ENCODE results near the gene BCL2L1.
"Not testable (repeated sequence)": the region's sequence is repeated elsewhere in the genome, so short reads cannot be mapped to it uniquely, and the experiment has no call there.

Gene BCL2L1

GRCh38 chr20:31722257-31723068 lies at the start of gene BCL2L1:
Gene BCL2L1 (minus strand): TSS chr20:31722868. CDS start chr20:31722218, 650 bp downstream.
- Mint-ChIP-seq H3K4me3 (peak within 1 kb of the TSS; percentile 99), H3K27me3 (no peaks in the 10 kb centered on the region), H3K4me1 (peaks cover 25% of the 10 kb centered on the region), H3K27ac (peak within 1 kb of the TSS; percentile 94), H3K36me3 (ENCODE audit: low read depth) (peaks cover 48% of the 10 kb centered on the region), H3K9me3 (no peaks in the 10 kb centered on the region)
- ATAC-seq (peak; percentile 40), DNase-seq (peak; percentile 83)

DNA sequence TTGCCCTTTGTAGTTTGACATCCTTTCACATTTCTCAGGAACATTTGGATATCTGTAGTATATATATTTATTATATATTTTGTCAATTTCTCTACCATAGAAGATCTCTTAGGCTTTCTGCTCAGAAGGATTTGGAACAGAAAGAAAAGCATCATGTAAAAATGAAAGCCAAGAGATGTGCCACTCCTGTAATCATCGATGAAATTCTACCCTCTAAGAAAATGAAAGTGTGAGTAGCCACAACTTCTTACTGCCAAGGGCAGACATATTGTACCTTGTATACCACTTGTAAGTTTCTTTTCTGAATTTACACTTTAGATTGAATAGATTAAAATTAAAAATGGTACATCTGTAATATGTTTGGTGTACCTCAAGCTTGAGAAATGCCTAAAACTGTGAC lies 47.6 kb upstream of the BCL2L1 start:
- Mint-ChIP-seq H3K9me3 (no peaks in the 10 kb centered on the region), H3K4me1 (no peaks in the 10 kb centered on the region), H3K36me3 (ENCODE audit: low read depth) (peaks cover 67% of the 10 kb centered on the region), H3K27ac (no peak overlapping the region), H3K4me3 (no peak overlapping the region), H3K27me3 (no peaks in the 10 kb centered on the region)
- no peak for ATAC-seq
- no peak for DNase-seq

GRCh38 chr20:31769681-31770080 lies 47.0 kb upstream of the BCL2L1 start:
- no peaks in the 10 kb centered on the region for H3K27me3 Mint-ChIP-seq
- ATAC-seq, result no peak
- no peak overlapping the region for H3K4me3 Mint-ChIP-seq
- H3K27ac Mint-ChIP-seq, result no peak overlapping the region
- no peaks in the 10 kb centered on the region for H3K9me3 Mint-ChIP-seq
- peaks cover 67% of the 10 kb centered on the region for H3K36me3 Mint-ChIP-seq (ENCODE audit: low read depth)
- DNase-seq, result no peak
- H3K4me1 Mint-ChIP-seq, result no peaks in the 10 kb centered on the region

- no peaks in the 10 kb centered on the region for H3K27me3 Mint-ChIP-seq
- H3K27ac Mint-ChIP-seq, result no peak overlapping the region
- no peak for ATAC-seq
- no peaks in the 10 kb centered on the region for H3K4me1 Mint-ChIP-seq
- peaks cover 65% of the 10 kb centered on the region for H3K36me3 Mint-ChIP-seq (ENCODE audit: low read depth)
- no peak for DNase-seq
- no peak overlapping the region for H3K4me3 Mint-ChIP-seq
- H3K9me3 Mint-ChIP-seq, result no peaks in the 10 kb centered on the region
Measured at GRCh38 chr20:31767805-31768204, 45.1 kb upstream of the BCL2L1 start.

DNA sequence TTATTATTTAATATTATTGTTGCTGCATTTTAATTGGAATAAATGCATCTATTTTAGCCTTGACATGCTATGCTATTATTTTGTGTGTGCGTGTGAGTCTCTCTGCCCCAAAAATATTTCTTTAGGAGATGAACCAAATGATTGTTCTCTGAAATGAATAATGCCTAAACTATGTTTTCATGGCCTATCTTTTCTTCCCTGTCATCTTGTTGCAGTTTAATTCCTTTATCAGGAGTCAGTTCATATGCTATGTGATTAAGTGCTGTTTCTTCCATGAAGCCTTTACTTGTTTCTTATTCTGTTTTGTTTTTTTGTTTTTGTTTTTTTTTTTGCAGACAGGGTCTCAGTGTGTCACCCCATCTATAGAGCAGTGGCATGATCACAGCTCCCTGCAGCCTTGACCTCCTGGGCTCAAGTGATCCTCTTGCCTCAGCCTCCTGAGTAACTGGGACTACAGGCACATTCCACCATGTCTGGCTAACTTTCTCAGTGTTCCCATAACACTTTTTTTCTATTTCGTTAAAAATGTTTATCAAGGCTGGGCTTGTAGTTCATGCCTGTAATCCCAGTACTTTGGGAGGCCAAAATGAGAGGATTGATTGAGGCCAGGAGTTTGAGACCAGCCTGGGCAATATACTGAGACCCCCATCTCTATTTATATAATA lies 42.1 kb upstream of the BCL2L1 start:
- H3K27me3 Mint-ChIP-seq, result no peaks in the 10 kb centered on the region

GRCh38 chr20:31760519-31761240 lies 38.0 kb upstream of the BCL2L1 start:
- Mint-ChIP-seq H3K27me3 (no peaks in the 10 kb centered on the region), H3K9me3 (no peaks in the 10 kb centered on the region), H3K4me1 (no peaks in the 10 kb centered on the region), H3K36me3 (ENCODE audit: low read depth) (peaks cover 66% of the 10 kb centered on the region), H3K27ac (no peak overlapping the region), H3K4me3 (no peak overlapping the region)
- DNase-seq, result no peak
- ATAC-seq, result no peak

More for the DNA sequence above, 42.1 kb upstream of the BCL2L1 start:
- DNase-seq (no peak), ATAC-seq (no peak)
- H3K27ac Mint-ChIP-seq, result no peak overlapping the region
- no peak overlapping the region for H3K4me3 Mint-ChIP-seq
- H3K36me3 Mint-ChIP-seq (ENCODE audit: low read depth), result peaks cover 64% of the 10 kb centered on the region
- H3K9me3 Mint-ChIP-seq, result no peaks in the 10 kb centered on the region
- H3K4me1 Mint-ChIP-seq, result no peaks in the 10 kb centered on the region

DNA sequence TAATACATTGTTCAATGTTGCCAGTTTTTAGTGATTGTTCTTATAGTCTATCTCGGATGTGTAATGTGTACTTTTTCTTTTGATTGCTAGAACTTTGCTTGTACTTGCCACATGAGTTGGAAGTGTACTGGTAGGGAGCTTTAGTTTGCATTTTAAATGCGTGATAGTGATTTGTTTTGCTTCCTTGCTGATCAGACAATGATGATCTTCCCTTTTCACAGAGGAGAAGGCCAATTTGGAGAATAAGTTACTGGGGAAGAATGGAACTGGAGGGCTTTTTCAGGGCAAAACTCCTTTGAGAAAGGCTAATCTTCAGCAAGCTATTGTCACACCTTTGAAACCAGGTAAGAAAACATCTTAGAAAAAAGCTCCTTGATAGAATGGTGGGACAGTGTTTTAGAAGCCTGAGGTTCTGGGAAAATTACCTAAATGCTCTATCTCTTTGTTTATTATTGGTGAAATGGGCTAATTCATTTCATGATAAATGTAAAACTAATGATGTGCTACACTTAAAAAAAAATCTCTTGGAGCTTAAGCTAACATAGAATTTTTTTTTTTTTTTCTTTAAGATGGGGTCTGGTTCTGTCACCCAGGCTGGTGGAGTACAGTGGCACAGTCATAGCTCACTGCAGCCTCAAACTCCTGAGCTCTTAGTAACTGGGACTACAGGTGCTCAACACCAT lies 37.3 kb upstream of the BCL2L1 start:
- H3K4me3 Mint-ChIP-seq, result no peak overlapping the region
- peaks cover 62% of the 10 kb centered on the region for H3K36me3 Mint-ChIP-seq (ENCODE audit: low read depth)
- ATAC-seq (no peak), DNase-seq (no peak)
- no peak overlapping the region for H3K27ac Mint-ChIP-seq
- H3K27me3 Mint-ChIP-seq, result no peaks in the 10 kb centered on the region
- no peaks in the 10 kb centered on the region for H3K4me1 Mint-ChIP-seq
- H3K9me3 Mint-ChIP-seq, result no peaks in the 10 kb centered on the region

DNA sequence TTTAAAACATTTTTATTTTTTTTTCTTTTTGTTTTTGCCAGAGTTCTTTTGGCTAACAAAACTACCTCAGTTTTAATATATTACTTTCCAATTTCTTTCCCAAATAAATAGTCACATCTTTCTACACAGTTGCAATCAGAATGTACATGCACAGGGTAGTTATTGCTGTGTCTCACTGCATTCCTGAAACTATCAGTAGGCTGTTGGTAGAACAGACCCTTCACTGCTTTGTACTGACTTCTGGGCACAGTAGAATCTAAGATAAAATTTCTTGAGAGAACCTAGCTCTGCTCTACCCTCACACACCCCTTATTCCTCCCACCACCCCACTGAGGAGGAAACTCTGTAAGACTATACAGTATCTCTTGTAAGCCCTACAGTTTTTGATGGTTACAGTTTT lies 36.3 kb upstream of the BCL2L1 start:
- Mint-ChIP-seq H3K36me3 (ENCODE audit: low read depth) (peaks cover 60% of the 10 kb centered on the region), H3K4me3 (no peak overlapping the region), H3K27ac (no peak overlapping the region), H3K4me1 (no peaks in the 10 kb centered on the region), H3K27me3 (no peaks in the 10 kb centered on the region), H3K9me3 (no peaks in the 10 kb centered on the region)
- DNase-seq (no peak), ATAC-seq (no peak)

DNA sequence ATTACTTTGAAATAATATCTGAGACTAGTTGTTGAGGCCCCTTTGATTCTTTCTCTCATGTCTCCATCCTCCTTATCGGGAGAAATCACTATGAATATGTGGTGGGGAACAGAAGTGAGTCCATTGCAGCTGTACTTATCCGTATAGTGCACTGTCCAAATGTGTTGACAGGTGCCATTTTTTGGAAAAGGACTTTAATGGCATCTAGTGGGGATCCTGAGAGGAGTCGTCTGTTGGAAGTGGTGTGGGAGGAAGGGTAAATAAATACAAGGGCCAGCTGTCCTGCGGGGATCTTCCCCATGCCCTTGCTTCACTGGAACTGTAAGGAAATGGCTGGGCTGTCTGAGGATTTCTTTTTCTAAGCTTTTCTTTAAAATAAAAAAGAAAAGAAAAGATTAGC lies 35.9 kb upstream of the BCL2L1 start:
- Mint-ChIP-seq H3K27me3 (no peaks in the 10 kb centered on the region), H3K36me3 (ENCODE audit: low read depth) (peaks cover 64% of the 10 kb centered on the region), H3K4me3 (no peak overlapping the region), H3K9me3 (no peaks in the 10 kb centered on the region), H3K4me1 (no peaks in the 10 kb centered on the region), H3K27ac (no peak overlapping the region)
- DNase-seq, result no peak
- ATAC-seq, result no peak

DNA sequence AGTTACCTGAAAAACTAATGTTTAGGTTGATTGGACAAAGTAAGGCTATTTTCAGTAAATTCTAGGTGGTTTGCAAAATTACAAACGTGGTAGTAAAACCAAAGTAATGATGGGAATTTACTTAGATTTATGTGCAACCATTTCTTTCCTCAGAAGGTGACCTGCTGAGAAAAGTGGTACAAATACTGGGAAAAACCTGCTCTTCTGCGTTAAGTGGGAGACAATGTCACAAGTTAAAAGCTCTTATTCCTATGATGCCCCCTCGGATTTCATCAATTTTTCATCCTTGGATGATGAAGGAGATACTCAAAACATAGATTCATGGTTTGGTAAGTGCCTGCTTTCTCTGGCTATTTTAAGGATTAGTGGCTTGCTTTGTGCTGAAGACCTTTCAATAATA lies 34.6 kb upstream of the BCL2L1 start:
- Mint-ChIP-seq H3K9me3 (no peaks in the 10 kb centered on the region), H3K4me3 (no peak overlapping the region), H3K27ac (no peak overlapping the region), H3K4me1 (no peaks in the 10 kb centered on the region), H3K27me3 (no peaks in the 10 kb centered on the region), H3K36me3 (ENCODE audit: low read depth) (peaks cover 61% of the 10 kb centered on the region)
- no peak for ATAC-seq
- no peak for DNase-seq

DNA sequence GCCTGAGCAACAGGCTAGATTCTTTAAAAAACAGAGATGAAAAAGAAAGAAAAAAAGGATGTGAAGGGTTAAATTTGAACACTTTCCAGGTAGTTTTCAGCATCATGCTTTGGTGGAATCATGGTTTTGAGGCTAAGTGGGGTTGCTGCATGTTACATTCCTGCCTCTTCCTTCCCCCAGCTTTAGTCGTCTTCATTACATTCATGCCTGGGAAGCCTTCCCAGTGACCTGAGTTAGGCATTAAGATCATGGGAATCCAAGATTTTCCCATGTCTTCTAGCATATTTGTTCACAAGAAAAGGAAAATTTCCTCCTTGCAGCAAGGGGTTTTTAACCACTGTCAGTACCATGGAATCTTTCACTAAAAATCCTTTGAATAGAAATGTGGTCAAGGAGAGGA lies 28.5 kb upstream of the BCL2L1 start:
- Mint-ChIP-seq H3K4me1 (no peaks in the 10 kb centered on the region), H3K27ac (no peak overlapping the region), H3K36me3 (ENCODE audit: low read depth) (peaks cover 40% of the 10 kb centered on the region), H3K4me3 (no peak overlapping the region), H3K27me3 (no peaks in the 10 kb centered on the region), H3K9me3 (no peaks in the 10 kb centered on the region)
- ATAC-seq, result no peak
- no peak for DNase-seq

DNA sequence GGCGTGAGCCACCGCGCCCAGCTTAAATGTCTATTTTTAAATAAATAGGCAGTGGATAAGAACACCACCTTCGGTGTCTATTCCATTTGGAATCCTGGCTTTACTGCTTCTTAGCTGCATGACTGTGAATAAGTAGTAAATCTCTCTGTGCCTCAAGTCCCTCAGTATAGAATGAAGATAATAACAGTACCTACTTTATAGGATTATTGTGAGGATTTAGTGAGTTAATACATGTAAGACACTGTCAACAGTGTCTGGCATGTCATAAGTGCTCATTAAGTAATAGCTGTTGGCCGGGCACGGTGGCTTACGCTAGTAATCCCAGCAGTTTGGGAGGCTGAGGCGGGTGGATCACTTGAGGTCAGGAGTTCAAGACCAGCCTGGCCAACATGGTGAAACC lies 26.6 kb upstream of the BCL2L1 start:
- Mint-ChIP-seq H3K9me3 (no peaks in the 10 kb centered on the region), H3K4me3 (no peak overlapping the region), H3K27ac (no peak overlapping the region), H3K36me3 (ENCODE audit: low read depth) (peaks cover 49% of the 10 kb centered on the region), H3K27me3 (no peaks in the 10 kb centered on the region), H3K4me1 (no peaks in the 10 kb centered on the region)
- DNase-seq, result no peak
- ATAC-seq, result no peak

DNA sequence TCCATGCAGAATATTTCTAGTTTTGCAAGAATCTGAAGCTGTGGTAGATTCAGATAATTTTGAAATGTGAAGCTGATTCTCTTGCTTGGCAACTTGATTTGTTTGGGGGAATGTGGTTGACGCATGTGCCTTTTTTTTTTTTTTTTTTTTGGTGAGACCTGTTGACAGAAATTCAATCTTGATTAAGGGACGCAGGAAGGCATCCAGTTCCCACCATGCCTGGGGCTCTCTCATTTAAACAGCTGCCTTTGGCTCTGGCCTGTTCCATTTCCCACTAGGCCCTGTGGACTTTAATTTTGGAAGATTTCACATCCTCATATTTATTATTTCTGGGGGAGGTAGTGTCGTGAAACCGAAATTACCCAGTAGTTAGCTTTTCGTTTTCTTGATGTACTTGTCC lies 25.0 kb upstream of the BCL2L1 start:
- ATAC-seq, result no peak
- H3K4me3 Mint-ChIP-seq, result no peak overlapping the region
- H3K4me1 Mint-ChIP-seq, result no peaks in the 10 kb centered on the region
- no peaks in the 10 kb centered on the region for H3K27me3 Mint-ChIP-seq
- peaks cover 40% of the 10 kb centered on the region for H3K36me3 Mint-ChIP-seq (ENCODE audit: low read depth)
- H3K9me3 Mint-ChIP-seq, result no peaks in the 10 kb centered on the region
- no peak for DNase-seq
- no peak overlapping the region for H3K27ac Mint-ChIP-seq

GRCh38 chr20:31747028-31747427 lies 24.4 kb upstream of the BCL2L1 start:
- not testable (repeated sequence) for DNase-seq, ATAC-seq, H3K9me3 Mint-ChIP-seq, H3K27me3 Mint-ChIP-seq, H3K4me3 Mint-ChIP-seq, H3K4me1 Mint-ChIP-seq, H3K27ac Mint-ChIP-seq
- H3K36me3 Mint-ChIP-seq (ENCODE audit: low read depth), result peaks cover 45% of the 10 kb centered on the region
